ENCODE measurements around the gene DUSP15.
A peak's percentile ranks its signal among the peaks of the same experiment; 100 is the strongest.
"Not testable (repeated sequence)": the region's sequence is repeated elsewhere in the genome, so short reads cannot be mapped to it uniquely, and the experiment has no call there.

DUSP15 gene

GRCh38 chr20:31837896-31838397 lies 32.4 kb downstream of the DUSP15 start:
- DNase-seq: no peak

DNA sequence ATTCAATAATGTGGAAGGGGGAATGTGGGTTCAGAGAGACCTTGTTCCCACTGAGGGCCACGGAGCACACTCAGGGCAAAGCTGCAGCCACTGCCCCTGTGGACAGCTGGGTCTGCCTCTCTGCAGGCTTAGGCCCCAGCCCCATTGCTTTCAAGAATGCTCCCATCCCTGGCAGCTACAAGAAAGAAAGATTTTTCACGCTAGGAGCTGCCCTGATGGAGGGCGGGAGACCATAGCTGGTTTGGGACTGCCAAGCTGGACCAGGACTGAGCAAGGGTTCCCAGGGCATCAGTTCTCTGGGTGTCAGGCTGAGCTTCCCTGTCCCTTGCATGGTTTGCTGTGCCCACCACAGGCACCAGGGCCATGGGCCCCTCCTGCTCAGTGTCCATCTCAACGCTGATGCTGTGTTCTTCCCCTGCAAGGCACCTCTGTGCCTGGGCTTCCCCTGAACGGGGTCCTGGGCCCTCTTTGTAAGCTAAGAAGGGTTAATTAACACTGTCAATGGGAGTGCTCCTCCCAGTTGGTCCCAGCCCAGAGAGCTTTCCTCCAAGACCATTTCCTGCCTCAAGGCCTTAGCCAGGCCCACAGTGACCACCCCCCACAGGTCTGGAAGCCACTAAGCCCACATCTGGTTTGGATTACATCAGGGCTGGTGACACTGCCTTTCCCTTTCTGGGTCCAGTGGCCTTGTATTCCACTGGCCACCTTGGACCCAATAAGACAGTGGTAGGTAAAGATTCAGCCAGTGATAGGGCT lies 33.3 kb downstream of the DUSP15 start:
- DNase-seq: no peak

DNA sequence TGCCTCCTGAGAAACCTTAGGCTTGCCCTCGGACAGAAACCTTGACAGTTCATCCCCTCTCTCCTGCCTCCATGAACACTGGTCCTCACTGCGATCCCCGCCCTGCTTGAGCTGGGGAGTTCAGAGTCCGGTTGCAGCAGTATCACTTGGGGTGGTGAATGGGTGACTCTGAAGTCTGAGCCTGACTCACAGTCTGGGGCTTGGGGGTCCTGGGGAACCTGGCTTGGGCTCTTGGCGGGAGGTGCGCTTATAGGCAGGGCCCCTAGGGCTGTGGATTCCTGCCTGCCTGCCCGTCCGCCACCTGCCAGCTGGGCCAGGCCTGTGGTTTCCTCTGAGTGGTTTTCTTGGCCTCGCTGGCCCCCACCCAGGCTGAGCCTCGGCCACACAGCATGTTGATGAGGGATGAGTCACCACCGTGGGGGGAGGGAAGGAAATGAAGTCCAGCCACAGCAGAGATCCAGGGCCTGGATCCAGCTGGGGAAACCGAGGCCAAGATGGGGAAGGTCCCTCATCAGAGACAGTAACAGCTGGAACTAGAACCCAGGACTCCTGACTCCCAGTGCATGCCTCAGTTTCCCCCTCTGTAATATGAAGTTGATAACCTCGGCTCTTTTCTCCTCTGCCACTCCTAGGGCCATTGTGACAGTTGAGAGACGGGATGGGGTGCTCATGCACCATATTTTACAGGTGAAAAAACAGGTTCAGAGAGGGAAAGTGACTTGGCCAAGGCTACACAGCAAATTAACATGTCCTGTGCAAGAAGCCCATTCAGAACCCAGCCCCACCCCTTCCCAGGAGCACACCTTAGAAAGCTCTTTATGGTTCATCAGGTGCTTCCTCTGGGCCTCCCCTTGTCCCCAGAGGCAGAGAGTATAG lies 34.1 kb downstream of the DUSP15 start:
- peak; percentile 89 for DNase-seq

DNA sequence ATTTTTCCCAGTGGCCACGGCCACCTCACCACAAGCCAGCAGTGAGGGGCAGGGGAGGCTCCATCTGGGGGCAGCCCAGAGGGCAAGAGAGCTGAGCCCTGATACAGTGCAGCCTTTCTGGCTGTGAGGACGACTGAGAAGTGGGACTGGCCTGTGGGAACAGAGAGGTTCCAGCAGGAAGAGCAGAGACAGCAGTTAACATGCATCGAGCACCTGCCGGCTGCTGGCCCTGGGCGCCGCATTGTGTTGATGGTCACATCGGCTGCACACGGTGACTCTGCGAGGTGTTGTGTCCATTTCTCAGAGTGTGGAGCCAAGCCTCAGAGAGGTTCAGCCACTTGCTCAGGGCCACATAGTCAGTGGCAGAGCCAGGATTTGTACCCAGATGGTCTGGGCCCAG lies 34.8 kb downstream of the DUSP15 start:
- DNase-seq: no peak

DNA sequence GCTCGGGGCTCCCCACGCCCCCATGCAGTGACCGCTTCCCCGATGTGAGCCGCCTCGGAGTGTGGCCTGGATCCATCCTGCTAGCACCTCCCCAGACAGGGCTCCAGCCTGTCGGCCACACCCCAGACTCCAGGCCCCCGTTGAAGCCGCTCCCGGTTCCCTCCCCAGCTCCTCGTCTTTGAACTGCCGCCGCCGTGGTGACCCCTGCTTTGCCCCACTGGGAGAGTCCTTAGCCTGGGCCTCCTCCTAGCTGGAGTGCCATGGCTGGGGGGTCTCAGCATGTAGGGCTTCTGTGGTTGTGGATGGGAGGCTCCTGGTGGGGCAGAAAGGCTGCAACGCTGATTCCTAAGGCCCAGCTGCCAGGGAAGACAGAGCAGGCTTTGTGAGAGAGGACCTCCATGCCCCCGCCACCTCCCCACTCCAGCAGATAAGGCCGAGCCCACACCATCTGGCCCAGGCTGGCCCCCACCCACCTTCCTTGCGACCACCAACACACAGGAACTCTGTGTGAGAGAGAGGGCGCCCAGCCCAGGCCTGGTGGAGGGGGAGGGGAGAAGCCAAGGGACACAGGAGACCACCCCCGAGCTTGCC lies 36.3 kb downstream of the DUSP15 start:
- no peak for DNase-seq

DNA sequence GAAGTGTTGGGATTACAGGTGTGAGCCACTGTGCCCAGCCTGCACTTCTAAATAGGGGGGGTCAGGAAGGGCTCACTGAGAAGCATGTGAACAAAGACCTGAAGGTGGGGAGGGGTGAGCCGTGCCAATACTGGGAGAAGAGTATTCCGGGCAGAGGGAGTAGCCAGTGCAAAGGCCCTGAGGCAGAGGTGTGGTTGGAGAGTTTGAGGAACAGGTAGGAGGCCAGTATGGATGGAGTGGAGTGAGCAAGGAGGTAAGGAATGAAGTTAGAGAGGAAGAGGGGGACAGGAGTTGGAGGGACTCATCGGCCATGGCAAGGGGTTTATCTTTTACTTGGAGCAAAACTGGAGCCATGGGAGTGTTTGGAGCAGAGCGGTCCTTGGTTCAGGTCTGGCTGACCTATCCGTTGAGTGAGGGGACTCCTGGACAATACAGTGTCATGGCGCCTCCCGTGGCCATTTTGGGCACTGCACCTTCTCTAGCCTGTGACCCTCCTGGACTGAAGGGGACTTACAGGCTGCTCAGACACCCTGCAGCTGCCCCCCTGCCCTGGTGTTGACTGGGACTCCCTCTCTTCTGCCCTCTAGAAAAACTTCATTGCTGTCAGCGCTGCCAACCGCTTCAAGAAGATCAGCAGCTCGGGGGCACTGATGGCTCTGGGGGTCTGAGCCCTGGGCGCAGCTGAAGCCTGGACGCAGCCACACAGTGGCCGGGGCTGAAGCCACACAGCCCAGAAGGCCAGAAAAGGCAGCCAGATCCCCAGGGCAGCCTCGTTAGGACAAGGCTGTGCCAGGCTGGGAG lies 37.0 kb downstream of the DUSP15 start:
- peak; percentile 76 for DNase-seq

DNA sequence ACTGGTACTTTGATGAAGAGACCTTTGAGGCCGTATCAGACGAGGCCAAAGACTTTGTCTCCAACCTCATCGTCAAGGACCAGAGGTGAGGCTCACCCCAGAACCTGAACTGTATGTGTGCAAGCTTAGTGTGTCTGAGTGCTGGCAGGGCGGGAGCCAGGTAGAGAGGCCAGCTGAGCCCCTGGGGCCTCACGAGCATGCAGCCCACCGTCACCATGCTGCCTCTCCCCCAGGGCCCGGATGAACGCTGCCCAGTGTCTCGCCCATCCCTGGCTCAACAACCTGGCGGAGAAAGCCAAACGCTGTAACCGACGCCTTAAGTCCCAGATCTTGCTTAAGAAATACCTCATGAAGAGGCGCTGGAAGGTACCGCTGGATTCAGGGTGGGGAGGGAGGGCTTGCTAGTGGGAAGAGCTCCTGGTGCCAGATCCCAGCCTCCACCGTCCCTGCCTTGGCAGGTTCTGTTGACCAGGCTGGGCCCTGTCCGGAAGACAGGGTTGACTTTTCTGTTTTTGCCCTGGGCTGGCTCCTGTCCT lies 38.5 kb downstream of the DUSP15 start:
- DNase-seq: no peak

GRCh38 chr20:31831211-31831610 lies 39.1 kb downstream of the DUSP15 start:
- DNase-seq: no peak

- no peak for DNase-seq
Observed at GRCh38 chr20:31830406-31830981, 39.8 kb downstream of the DUSP15 start.

GRCh38 chr20:31829731-31830130 lies 40.6 kb downstream of the DUSP15 start:
- no peak for DNase-seq

- not testable (repeated sequence) for DNase-seq
Observed at GRCh38 chr20:31828016-31828415, 42.3 kb downstream of the DUSP15 start.

DNA sequence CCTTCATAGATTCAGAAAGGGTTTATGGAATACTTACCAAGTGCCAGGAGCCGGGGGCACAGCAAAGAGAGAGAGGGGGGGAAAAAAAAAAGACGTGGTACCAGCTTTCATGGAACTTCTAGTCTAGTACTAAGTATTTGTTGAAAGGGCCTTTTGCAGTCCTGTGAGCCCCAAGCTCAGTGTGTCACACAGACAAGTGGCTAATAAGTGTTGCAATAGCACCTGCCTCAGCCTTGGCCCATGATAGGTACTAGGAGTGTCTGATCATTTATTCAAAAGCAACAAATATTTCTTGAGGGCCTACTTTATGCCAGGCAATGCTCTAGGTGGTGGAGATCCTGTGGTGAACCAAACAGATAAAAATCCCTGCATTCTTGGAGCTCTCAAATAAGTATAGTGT lies 43.3 kb downstream of the DUSP15 start:
- DNase-seq: no peak

- no peak for DNase-seq
Observed at GRCh38 chr20:31826074-31826473, 44.3 kb downstream of the DUSP15 start.

DNA sequence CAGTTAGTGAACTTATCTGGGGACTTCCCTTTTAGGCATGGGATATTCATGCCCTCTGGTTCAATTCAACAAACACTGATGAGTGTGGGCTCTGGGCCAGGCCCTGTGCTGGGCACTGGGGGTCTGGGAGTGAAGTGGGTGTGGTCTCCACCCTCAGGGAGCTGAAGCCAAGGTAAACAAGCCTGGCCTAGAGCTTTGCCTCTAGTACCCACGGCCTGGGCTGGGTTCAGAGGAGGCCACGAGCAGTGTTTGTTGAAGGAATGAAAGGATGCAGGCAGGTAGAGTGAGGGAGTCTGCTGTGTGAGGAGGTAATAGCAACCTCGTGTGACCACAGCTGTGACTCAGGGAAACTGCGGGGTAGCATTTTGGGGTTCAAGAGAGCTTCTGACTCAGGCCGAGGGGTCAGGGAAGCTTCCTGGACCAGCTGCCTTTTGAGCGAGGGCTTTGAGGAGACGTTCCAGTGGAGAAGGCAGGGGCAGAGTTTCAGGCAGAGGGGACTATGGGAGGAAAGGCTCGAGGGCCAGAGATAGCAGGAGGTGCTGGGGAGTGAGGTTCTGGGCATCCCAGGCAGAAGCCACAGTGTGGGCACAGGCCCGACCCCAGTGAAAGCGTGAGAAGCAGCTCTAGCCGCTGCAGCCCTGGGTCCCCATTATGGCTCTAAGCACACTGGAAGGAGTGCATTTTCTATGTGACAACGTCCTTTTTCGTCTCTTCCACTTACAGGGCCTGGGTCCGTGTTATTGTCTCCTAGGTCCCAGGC lies 45.6 kb downstream of the DUSP15 start:
- no peak for DNase-seq

- no peak for DNase-seq
Observed at GRCh38 chr20:31824125-31824485, 46.2 kb downstream of the DUSP15 start.

DNA sequence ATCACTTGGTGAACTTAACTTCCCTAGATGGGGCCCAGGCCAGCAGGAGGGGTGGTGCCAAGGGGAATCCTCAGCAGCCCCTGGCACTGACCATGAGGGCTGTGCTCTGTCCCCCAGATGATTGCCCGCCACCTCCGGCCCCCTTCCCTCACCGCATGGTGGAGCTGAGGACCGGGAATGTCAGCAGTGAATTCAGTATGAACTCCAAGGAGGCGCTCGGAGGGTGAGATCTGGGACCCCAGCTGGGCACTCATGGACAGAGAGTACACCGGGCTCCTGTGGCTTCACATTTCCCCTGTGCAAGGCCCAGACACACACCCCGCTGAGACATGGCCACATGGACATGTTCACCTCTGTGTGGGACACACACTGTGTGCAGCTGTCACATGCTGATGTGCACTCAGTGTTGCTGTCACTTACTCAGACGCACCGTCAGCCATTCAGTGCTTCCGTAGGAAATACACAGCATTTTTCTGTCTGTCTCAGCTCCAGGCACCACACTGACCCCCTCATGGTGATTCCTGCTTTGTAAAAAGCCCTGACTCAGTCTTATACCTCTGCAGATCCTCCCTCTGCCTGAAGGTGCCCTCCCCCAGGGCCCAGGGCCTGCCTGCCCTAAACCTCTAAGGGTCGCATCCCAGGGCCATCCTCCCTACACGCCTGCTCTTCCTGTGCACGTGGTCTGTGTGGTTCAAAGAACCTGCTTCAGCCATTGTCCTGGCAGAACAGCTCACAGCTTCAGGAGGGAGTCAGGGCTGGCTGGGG lies 46.8 kb downstream of the DUSP15 start:
- no peak for DNase-seq

- peak; percentile 78 for DNase-seq
Observed at GRCh38 chr20:31822421-31823330, 47.7 kb downstream of the DUSP15 start.

GRCh38 chr20:31821427-31821826 lies 48.9 kb downstream of the DUSP15 start:
- DNase-seq: no peak

DNA sequence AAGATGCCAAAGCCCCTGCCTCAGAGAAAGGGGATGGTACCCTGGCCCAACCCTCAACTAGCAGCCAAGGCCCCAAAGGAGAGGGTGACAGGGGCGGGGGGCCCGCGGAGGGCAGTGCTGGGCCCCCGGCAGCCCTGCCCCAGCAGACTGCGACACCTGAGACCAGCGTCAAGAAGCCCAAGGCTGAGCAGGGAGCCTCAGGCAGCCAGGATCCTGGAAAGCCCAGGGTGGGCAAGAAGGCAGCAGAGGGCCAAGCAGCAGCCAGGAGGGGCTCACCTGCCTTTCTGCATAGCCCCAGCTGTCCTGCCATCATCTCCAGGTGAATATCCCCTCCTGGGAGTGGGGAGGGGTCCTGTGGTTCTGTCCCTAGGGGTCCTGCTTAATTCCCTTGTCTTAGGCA lies 50.1 kb downstream of the DUSP15 start:
- no peak for DNase-seq
